Esophagus squamous epithelium (tissue), 5 donors: ENCODE results near the gene SMIM24. TPM values are rescaled to one million over a fixed set of nuclear protein-coding genes. Genes with fewer than 3 reads are reported as not detected.
A peak's percentile ranks its signal among the peaks of the same experiment; 100 is the strongest.
"Not testable (repeated sequence)": the region's sequence is repeated elsewhere in the genome, so short reads cannot be mapped to it uniquely, and the experiment has no call there.

Experiments
- DNase-seq: peaks from one replicate; lab custom pipeline; 2025; lab: John Stamatoyannopoulos, UW
- H3K27ac ChIP-seq, 4 donors: fragments of 200-600 bp; sonication (generic); one replicate each; pipeline ENCODE4 v1.5.1; 2016 to 2019; ENCODE audit warnings: mild to moderate bottlenecking in 1 of 4
- H3K27me3 ChIP-seq, 4 donors: fragments of 200-600 bp; sonication (generic); 1 replicate in 3 of 4; 2 replicates in 1 of 4; pipeline versions ENCODE4 v1.5.1 to v1.6.0; 2017 to 2021; ENCODE audit warnings: antibody characterized with exemption in 1 of 4
- H3K36me3 ChIP-seq, 3 donors: fragments of 200-600 bp; sonication (generic); one replicate each; pipeline ENCODE4 v1.5.1; 2016 to 2019
- H3K4me1 ChIP-seq, 3 donors: fragments of 200-600 bp; sonication (generic); one replicate each; pipeline ENCODE4 v1.5.1; 2017 to 2019
- H3K4me3 ChIP-seq, 4 donors: fragments of 200-600 bp; sonication (generic); 1 replicate in 3 of 4; 2 replicates in 1 of 4; pipeline ENCODE4 v1.5.1; 2016 to 2019; ENCODE audit warnings: mild to moderate bottlenecking in 2 of 4, moderate library complexity in 1 of 4
- H3K9me3 ChIP-seq, 3 donors: fragments of 200-600 bp; sonication (generic); one replicate each; pipeline ENCODE4 v1.5.1; 2016 to 2019
- POLR2A ChIP-seq, 4 donors: fragments of 450-650 bp; IDR thresholded peaks; one replicate each; pipeline ENCODE4 v1.6.1; 2017; ENCODE audit warnings: antibody characterized with exemption in 4 of 4, mild to moderate bottlenecking in 4 of 4, moderate library complexity in 3 of 4
- WGBS, 2 donors: methylation state at CpG; one replicate each; pipeline ENCODE4 v1.1.5; 2018; 5-methylcytosine and 5-hydroxymethylcytosine counted together
- intact Hi-C: fragments of 100-400 bp; cut with DNase I; formaldehyde crosslinking; loops from one replicate; pipeline ENCODE4 v1.15.0; 2022
- total RNA-seq, 4 donors: library from RNA; depleted of rRNA; stranded (reverse); fragments of >200 nt; gene quantifications; one replicate each; pipeline ENCODE4 v1.1.0, GENCODE V29; 2016
- TF ChIP-seq, protein P1 (sequence below), 6 experiments: fragments of 450-650 bp in 4 of 6; fragments of 200-600 bp in 2 of 6; sonication (generic) in 2 of 6; IDR thresholded peaks; one replicate each; pipeline ENCODE4 v1.5.1; 2016 to 2019; ENCODE audit warnings: antibody characterized with exemption in 6 of 6, mild to moderate bottlenecking in 4 of 6, moderate library complexity in 4 of 6
- donor health status: DM: yes; HTN: yes; CAD: no.

Gene SMIM24
- total RNA-seq, 4 donors from 2014 or later = not detected

DNA sequence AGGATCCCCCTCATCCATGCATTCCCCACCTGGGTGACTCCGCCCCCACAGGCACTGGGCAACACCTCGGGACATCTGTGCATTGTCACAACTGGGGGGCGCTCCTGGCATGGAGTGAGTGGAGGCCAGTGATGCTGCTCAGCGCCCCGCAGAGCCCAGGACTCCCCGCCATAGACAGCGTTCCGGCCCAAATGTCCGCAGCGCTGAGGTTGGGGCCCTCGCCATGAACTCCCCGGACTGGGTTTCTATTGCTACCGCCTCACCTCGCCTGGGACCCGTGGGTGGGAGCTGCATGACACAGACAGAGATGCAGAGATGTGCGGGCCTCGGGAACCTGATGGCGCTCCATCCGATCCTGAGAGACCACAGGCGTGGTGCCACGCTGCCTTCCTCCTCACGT is 30.4 kb upstream of the SMIM24 start:
- 72 to 80% methylated on average over 1 to 8 of the region's 22 CpGs for WGBS, 2 donors
- no peak overlapping the region for H3K27ac ChIP-seq
- H3K4me1 ChIP-seq = peaks cover 6 to 88% (median 17%) of the 10 kb centered on the region in 3 donors
- peaks cover 0 to 50% (median 0%) of the 10 kb centered on the region in 3 donors for H3K36me3 ChIP-seq
- TF ChIP-seq POLR2A (IDR thresholded peaks at IDR 0.05) = no peak
- TF ChIP-seq, protein P1, sequence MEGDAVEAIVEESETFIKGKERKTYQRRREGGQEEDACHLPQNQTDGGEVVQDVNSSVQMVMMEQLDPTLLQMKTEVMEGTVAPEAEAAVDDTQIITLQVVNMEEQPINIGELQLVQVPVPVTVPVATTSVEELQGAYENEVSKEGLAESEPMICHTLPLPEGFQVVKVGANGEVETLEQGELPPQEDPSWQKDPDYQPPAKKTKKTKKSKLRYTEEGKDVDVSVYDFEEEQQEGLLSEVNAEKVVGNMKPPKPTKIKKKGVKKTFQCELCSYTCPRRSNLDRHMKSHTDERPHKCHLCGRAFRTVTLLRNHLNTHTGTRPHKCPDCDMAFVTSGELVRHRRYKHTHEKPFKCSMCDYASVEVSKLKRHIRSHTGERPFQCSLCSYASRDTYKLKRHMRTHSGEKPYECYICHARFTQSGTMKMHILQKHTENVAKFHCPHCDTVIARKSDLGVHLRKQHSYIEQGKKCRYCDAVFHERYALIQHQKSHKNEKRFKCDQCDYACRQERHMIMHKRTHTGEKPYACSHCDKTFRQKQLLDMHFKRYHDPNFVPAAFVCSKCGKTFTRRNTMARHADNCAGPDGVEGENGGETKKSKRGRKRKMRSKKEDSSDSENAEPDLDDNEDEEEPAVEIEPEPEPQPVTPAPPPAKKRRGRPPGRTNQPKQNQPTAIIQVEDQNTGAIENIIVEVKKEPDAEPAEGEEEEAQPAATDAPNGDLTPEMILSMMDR (IDR thresholded peaks at IDR 0.05) = no peak
- intact Hi-C loops = no loop called here
- no peaks in the 10 kb centered on the region for H3K27me3 ChIP-seq
- no peak for DNase-seq
- H3K9me3 ChIP-seq = no peaks in the 10 kb centered on the region
- no peak overlapping the region for H3K4me3 ChIP-seq

DNA sequence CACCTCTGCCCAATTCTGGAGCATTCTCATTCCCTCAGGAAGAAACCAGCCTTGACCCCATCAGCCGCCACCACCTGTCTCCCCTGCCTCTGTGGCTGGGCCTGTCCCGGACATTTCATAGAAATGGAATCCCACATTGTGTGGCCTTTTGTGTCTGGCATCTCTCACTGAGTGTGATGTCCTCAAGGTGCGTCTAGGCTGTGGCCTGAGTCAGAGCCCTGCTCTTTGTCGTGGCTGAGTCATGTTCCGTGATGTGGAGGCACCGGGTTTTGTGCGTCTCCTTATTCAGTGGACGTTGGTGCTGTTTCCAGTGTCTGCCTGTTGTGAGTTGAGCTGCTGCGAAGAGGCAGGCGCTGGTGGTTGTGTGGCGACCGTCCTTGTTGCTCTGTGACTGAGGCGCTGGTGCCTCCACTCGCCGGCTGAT is 29.3 kb upstream of the SMIM24 start:
- Histone ChIP-seq H3K27ac (peak overlapping the region in 2 of 4 donors; percentile 61 to 71), H3K4me3 (no peak overlapping the region), H3K27me3 (no peaks in the 10 kb centered on the region), H3K9me3 (no peaks in the 10 kb centered on the region), H3K4me1 (peaks cover 11 to 90% (median 23%) of the 10 kb centered on the region in 3 donors), H3K36me3 (peaks cover 0 to 50% (median 0%) of the 10 kb centered on the region in 3 donors)
- TF ChIP-seq, protein P1 (IDR thresholded peaks at IDR 0.05) = no peak
- no peak for TF ChIP-seq POLR2A (IDR thresholded peaks at IDR 0.05)
- intact Hi-C loops = loop anchor here (5.0 kb wide), 1 partner anchor 58 kb away; no protein-coding TSS in a partner anchor
- DNase-seq = no peak
- 74 to 79% methylated on average over 5 of the region's 15 CpGs for WGBS, 2 donors

DNA sequence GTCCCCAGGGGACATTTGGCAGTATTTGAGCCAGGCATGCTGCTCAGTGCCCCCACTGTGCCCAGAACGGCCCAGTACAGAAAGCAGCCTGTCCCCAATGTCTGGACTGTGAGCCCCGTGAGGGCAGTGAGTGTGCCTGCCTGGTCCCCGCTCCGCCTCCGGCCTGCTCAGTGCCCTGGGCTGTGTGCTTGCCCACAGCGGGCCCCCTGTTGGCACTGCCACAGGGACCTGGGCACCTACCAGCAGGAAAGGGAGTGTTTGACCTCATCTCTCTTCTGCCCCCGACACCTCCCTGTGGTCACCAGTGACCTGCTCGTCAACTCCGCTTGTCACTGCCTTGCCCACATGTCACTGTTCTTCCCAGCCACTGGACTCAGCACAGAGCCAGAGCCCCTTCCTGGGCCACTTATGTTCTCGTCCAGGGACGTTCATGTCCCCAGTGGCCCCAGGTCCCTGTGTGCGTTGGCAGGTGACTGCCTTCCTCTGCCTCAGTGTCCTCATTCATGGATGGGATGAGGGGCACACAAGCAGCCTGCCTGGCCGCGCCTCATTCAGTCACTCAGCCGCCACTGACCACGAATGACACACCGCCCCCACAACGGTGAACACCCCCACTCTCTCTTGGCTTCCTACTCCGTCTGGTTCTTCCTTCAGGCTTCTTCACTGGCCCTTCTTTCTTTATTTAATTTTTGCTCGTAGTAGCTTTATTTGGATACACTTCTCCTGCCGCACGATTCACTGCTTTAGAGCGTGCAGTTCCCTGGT is 28.6 kb upstream of the SMIM24 start:
- Histone ChIP-seq H3K4me3 (no peak overlapping the region), H3K9me3 (no peaks in the 10 kb centered on the region), H3K36me3 (peaks cover 0 to 50% (median 0%) of the 10 kb centered on the region in 3 donors), H3K4me1 (peaks cover 11 to 83% (median 23%) of the 10 kb centered on the region in 3 donors), H3K27me3 (no peaks in the 10 kb centered on the region), H3K27ac (peak overlapping the region in 3 of 4 donors; percentile 26 to 71 (median 61))
- TF ChIP-seq POLR2A (IDR thresholded peaks at IDR 0.05) = no peak
- TF ChIP-seq, protein P1 (IDR thresholded peaks at IDR 0.05) = no peak
- 74 to 81% methylated on average over 15 to 17 of the region's 23 CpGs for WGBS, 2 donors
- intact Hi-C loops = loop anchor here (5.0 kb wide), 1 partner anchor 58 kb away; no protein-coding TSS in a partner anchor
- DNase-seq = no peak

DNA sequence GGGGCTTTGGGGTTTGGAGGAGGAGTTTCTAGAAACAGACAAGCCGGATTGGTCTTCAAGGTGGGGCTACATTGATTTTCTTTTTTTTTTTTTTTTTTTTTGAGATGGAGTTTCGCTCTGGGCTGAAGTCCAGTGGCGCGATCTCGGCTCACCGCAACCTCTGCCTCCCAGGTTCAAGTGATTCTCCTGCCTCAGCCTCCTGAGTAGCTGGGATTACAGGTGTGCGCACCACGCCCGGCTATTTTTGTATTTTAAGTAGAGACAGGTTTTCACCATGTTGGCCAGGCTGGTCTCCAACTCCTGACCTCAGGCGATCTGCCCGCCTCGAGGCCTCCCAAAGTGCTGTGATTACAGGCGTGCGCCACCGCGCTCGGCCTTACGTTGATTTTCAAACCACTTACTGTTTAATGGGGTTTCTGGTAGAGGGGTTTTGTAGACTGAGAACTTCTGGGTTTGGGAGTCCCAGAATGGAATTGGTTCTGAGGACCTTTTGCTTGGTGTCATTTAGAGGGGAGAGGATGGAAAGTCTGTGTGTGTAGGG is 27.9 kb upstream of the SMIM24 start:
- WGBS, 2 donors = 87 to 93% methylated on average over 10 to 16 of the region's 18 CpGs
- Histone ChIP-seq H3K27ac (peak overlapping the region; percentile 26 to 98 (median 96)), H3K4me3 (peak overlapping the region in 1 of 4 donors; percentile 100), H3K36me3 (peaks cover 0 to 46% (median 0%) of the 10 kb centered on the region in 3 donors), H3K4me1 (peaks cover 11 to 76% (median 23%) of the 10 kb centered on the region in 3 donors)
- intact Hi-C loops = loop anchor here (5.0 kb wide), 1 partner anchor 59 kb away; no protein-coding TSS in a partner anchor
- not testable (repeated sequence) for H3K27me3 ChIP-seq, DNase-seq, H3K9me3 ChIP-seq

DNA sequence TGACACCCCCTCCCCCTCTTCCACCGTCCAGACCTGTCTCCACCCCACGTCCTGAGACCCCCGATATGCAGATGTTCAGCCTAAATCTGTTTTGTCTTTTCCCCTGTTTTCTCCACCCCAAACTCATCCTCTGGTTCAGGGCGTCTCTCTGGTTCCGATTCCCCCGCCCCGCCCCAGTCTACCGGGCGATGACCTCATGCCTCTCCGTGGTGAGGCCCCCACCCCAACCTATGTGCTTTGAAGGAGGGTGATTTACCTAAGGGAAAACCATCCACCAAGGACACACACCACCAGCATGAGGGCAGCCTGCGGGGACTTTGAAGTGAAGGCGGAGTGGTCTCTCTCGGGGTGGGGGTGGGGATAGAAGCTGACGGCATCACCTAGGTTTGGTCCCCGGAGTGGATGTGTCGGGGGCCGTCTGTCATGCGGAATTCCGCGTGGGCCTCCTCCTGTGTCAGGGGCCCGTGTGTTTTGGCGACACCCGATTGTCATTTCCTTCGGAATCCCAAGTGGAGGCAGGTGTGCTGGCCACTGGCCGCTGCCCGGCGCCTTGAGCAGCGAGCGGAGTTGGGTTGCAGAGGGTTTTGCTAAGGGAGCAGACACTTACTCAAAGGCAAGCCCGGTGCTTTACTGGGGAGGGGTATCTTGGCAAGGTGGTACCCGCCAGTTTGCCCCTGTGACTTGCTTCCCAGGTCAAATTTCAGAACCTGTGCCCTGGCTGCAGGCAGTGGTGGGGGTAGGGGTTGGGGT is 27.2 kb upstream of the SMIM24 start:
- Histone ChIP-seq H3K4me1 (peaks cover 11 to 69% (median 20%) of the 10 kb centered on the region in 3 donors), H3K36me3 (peaks cover 0 to 41% (median 0%) of the 10 kb centered on the region in 3 donors), H3K4me3 (peak overlapping the region; percentile 80 to 100 (median 96)), H3K27me3 (no peaks in the 10 kb centered on the region), H3K9me3 (no peaks in the 10 kb centered on the region), H3K27ac (peak overlapping the region; percentile 92 to 98 (median 96))
- TF ChIP-seq, protein P1 (IDR thresholded peaks at IDR 0.05) = no peak
- TF ChIP-seq POLR2A (IDR thresholded peaks at IDR 0.05) = peak in 2 of 4 donors; percentile 18 to 39
- no peak for DNase-seq
- intact Hi-C loops = loop anchor here (5.0 kb wide), 1 partner anchor 60 kb away; no protein-coding TSS in a partner anchor
- WGBS, 2 donors = 20 to 38% methylated on average over 13 to 26 of the region's 31 CpGs
